Nucleus accumbens (tissue), 56 donors: ENCODE results near the gene ARHGAP26.
A peak's percentile ranks its signal among the peaks of the same experiment; 100 is the strongest.

ENCODE experiments used
- DNase-seq, 56 donors: peaks; one replicate each; lab custom pipeline; 2025; lab: John Stamatoyannopoulos, UW

ARHGAP26 gene

DNA sequence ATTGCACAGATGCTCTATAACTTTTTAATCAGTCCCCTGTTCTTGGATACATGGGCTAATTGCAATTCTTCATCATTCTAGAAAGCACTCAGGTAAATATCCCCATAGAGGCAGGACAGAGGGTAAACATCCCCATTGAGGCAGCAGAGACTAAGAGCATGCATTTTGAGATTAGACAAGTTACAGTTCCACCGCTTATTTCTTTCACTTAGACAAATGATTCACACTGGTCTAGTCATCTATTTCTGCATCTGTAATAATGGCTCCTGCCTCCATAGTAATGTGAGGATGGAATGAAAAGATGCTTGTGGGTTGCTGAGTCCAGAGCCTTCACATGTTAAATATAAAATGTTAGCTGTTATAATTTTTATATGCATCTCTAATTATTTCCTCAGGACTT lies 276.9 kb downstream of the ARHGAP26 start:
- no peak for DNase-seq

GRCh38 chr5:143050183-143050582 lies 280.0 kb downstream of the ARHGAP26 start:
- no peak for DNase-seq

DNA sequence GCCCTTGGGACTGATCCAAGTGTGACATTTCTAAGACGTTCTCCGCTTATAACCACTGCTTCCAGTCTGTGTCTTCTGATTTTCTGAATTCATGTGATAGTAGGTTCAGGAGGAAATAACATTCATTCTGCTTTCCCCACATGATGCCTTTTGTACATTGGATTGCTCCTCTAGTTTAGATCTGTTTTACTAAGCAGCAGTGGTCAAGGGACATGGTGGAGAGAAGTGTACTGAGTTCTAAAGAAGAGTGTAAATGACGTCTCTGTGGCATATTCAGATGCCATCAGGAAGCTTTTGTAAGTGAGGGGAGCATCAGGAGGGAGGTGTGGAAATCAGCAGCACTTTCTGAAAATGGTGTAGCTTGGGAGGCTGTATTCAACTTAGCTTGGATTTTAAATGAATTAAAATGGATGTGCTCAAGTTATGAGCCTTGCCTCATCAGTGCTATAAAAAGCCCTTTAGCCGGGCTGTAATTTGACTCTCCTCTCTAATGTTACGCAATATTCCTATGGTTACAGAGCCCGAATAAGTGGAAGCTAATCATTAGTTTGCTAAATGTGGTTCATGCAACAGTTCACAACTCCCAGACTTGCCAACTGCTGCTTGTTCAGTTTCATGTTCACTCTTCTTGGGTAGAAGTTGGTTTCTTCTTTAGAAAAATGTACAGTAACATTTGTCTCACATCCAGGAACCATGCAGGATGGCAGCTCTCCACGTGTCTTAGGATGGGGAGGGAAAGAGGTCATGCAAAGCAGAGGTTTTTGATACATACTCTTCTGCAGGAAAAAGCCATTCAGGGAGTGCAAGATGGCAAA lies 281.3 kb downstream of the ARHGAP26 start:
- no peak for DNase-seq

- DNase-seq = no peak
These were observed 282.9 kb downstream of the ARHGAP26 start for GRCh38 chr5:143052967-143053682.

- DNase-seq = no peak
These were observed 283.6 kb downstream of the ARHGAP26 start for GRCh38 chr5:143053780-143054179.

- peak in 9 of 56 donors; percentile 5 to 38 (median 10) for DNase-seq
These were observed 284.3 kb downstream of the ARHGAP26 start for GRCh38 chr5:143054480-143054941.

- no peak for DNase-seq
These were observed 285.6 kb downstream of the ARHGAP26 start for GRCh38 chr5:143055596-143056338.

GRCh38 chr5:143056339-143056704 lies 286.1 kb downstream of the ARHGAP26 start:
- DNase-seq = no peak

- no peak for DNase-seq
These were observed 286.8 kb downstream of the ARHGAP26 start for GRCh38 chr5:143056792-143057579.

DNA sequence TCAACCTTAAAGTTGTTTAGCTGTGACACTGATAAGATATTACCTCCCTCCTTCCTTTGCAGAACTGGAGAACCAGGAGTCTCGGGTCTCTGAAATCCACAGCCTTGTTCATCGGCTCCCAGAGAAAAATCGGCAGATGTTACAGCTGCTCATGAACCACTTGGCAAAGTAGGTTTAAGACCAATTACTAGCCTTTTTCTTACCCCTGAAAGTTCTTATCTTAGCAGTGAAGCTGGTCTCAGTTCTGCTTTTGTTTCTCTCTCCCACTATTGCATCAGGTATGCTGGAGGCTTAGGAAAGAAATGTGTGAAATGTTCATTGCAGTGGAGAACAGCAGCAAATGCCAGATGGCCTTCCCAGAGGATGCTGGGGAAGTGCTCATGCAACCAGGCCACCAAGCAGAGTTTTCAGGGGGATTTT lies 287.4 kb downstream of the ARHGAP26 start:
- DNase-seq = no peak

DNA sequence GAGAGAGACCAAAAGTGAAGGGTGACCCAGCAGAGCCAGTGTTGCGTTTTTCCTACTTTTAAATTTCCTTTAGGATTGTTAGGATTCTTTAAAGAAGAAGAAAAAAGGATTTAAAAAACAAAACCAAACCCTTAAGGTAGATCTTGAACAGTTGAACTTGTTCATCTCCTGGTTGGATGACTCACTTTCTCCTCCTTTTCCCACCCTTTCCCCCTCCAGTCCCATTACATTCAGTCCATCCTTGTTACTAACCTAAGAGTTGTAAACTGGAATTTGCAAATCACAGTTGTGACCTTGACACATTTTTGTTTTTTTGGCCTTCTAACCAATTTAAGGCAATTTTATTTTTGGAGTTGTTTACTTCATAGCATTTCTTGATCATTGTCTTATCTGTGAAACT lies 289.2 kb downstream of the ARHGAP26 start:
- no peak for DNase-seq

DNA sequence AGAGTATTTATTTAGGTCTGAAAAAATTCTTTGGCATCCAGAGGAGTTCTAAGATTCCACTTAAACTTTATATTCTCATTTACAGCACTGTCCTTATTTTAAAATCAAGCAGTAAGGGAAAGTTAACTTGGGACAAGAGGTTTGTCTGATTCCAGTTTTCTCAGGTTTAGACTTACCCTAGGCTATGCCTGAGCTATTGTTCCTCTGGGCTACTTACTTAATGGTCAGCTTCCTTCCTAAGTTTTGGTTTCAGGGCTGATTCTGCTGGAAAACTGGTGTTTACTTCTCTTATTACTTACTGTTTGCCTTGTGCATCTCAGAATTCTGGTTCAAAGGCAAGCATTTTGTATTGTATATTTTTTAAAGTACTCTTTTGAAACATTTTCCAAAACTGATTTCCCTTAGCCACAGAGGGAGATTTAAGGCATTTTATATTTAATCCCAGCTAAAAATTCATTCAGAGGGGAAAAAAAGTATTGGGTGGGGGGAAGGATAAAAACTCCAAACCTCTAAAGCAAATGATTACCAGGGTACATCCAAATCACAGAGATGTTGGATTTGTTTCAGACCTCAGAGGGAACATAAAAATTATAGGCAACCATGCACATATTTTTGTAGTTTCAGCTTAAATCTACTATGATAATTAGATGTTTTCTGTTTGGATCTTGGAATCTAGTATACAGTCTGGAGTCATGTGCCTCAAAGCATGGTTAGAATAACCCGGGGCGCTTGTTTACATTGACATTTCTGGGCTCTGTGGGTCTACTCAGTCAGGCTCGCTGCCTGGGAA lies 290.0 kb downstream of the ARHGAP26 start:
- DNase-seq = no peak

GRCh38 chr5:143061161-143061945 lies 291.2 kb downstream of the ARHGAP26 start:
- no peak for DNase-seq

GRCh38 chr5:143062379-143062778 lies 292.2 kb downstream of the ARHGAP26 start:
- DNase-seq = no peak

GRCh38 chr5:143063175-143063970 lies 293.2 kb downstream of the ARHGAP26 start:
- peak in 10 of 56 donors; percentile 4 to 44 (median 6) for DNase-seq

- DNase-seq = no peak
These were observed 294.1 kb downstream of the ARHGAP26 start for GRCh38 chr5:143064218-143064641.

DNA sequence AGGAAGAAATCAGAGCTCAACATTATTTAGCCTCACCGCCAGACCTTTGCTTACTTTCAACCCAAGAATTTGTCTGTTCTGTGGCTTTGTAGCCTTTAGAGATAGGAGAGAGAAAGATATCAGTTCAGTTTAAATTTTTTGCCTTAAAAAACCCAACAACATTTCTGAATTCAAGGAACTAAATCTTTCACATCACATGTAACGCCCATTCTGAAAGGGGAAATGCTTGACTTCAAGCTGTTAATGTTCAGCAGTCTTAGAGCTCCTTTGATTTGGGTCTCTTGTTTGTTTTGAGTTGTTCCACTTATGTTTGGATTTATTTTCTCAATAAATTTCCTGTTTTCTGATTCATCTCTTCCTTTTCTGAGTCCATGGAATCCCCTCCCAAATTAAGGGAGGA lies 294.5 kb downstream of the ARHGAP26 start:
- DNase-seq = no peak
